CD1c-positive myeloid dendritic cell (primary cell): ENCODE data around the gene MORC1.

ENCODE experiments used
- DNase-seq: peaks from one replicate; pipeline ENCODE4 v3.0.0-alpha.2; 2016; ENCODE audit errors: extremely low spot score

Gene MORC1

GRCh38 chr3:108946292-108947285 is 171.3 kb downstream of the MORC1 start:
- DNase-seq: no peak

GRCh38 chr3:108940568-108941263 is 177.2 kb downstream of the MORC1 start:
- DNase-seq: no peak

GRCh38 chr3:108940166-108940565 is 177.8 kb downstream of the MORC1 start:
- no peak for DNase-seq

- DNase-seq: no peak
These were observed 180.8 kb downstream of the MORC1 start for GRCh38 chr3:108936924-108937689.

- DNase-seq: no peak
These were observed 186.9 kb downstream of the MORC1 start for GRCh38 chr3:108931035-108931434.

GRCh38 chr3:108918866-108919265 is 199.1 kb downstream of the MORC1 start:
- DNase-seq: no peak

GRCh38 chr3:108914774-108915641 is 202.9 kb downstream of the MORC1 start:
- peak; percentile 50 for DNase-seq

GRCh38 chr3:108909799-108910198 is 208.1 kb downstream of the MORC1 start:
- DNase-seq: no peak
